Nucleus accumbens (tissue), 56 donors: Measurements from ENCODE around the gene LRP3.
A peak's percentile ranks its signal among the peaks of the same experiment; 100 is the strongest.
"Not testable (repeated sequence)": the region's sequence is repeated elsewhere in the genome, so short reads cannot be mapped to it uniquely, and the experiment has no call there.

ENCODE experiments used
- DNase-seq, 56 donors: peaks; one replicate each; lab custom pipeline; 2025; lab: John Stamatoyannopoulos, UW

The LRP3 gene

DNA sequence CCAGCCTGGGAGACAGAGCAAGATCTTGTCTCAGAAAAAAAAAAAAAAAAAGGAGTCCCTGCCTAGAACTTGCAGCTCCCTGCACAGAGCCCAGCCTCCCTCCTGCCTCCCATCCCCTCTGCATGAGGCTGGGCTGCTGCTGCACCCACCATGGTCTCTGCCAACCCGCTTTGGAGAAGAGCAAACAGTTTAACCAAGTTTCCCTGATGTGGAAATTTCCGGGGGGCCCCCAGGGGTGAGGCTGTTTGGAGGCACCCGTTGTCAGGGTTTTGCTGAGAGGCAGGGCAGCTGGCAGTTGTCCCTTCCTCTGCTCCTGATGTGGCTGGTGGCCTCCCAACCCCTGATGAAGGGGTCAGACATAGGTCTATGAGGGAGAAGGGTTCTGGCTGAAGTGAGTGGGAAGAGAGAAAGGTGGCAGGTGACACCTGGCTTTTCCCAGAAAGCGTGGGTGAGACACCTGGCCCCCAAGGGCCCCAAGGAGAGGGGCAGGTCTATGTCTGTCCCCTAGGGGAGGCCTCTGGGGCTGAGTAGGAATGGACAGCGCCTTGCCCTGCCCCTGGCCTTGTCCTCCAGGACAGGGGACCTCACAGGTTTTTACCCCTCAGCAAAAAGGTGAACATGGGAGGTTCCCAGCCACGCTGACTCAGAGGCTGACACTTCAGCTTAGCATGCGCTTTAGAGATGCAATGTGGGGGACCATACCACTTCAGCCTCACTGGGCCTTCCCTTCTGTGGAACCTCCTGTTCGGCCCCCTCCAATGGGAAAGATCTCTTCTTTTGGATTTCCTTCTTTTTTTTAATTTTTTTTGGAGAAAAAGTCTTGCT is 5.5 kb downstream of the LRP3 start:
- DNase-seq, result no peak

DNA sequence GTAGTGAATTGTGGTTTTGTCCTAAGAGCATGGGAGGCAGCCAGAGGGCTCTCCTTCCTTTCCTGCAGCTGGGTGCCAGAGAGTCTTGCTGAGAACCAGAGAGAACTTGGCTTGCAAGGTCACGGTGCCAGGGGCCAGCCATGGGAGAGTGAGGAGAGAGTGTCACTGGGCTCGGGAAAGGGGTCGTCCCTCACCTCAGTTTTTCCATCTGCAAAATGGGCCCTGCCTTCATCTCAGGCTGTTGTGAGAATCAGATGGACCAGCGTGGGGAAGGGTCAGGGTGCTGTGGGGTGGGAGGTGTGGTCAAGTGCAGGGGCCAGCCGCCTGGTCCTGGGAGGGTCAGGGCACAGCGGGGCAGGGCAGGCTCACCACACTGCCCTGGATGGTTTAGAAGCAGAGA is 7.3 kb downstream of the LRP3 start:
- DNase-seq, result no peak

DNA sequence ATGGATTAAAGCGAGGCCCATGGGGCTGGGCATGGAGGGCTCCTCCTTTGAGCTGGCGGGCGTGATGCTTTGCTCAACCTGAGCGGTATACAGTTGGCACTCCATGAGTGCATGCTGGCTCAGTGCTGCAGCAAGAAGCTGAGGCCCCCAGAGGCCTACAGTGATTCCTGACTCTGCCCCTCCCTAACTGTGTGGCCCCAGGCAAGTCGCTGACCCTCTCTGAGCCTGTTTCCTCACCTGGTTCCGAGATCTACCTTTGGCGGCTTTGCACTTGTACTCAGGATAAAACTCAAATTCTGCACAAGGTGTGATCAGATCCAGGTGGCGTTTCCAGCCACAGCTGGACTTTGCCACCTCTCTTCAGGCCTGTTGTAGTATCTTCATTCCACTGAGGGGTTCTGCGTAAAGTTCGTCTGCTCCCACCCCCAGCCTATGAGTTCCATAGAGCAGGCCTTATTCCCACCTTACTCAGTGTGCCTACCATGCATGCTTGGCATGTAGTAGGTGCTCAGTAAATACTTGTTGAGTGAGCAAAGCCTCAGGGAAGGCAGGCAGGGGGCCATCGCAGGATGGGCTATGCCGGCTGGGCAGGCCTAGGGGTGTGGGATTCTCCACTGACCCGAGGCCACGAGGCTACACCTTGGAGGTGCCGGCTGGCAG is 7.9 kb downstream of the LRP3 start:
- DNase-seq, result no peak

DNA sequence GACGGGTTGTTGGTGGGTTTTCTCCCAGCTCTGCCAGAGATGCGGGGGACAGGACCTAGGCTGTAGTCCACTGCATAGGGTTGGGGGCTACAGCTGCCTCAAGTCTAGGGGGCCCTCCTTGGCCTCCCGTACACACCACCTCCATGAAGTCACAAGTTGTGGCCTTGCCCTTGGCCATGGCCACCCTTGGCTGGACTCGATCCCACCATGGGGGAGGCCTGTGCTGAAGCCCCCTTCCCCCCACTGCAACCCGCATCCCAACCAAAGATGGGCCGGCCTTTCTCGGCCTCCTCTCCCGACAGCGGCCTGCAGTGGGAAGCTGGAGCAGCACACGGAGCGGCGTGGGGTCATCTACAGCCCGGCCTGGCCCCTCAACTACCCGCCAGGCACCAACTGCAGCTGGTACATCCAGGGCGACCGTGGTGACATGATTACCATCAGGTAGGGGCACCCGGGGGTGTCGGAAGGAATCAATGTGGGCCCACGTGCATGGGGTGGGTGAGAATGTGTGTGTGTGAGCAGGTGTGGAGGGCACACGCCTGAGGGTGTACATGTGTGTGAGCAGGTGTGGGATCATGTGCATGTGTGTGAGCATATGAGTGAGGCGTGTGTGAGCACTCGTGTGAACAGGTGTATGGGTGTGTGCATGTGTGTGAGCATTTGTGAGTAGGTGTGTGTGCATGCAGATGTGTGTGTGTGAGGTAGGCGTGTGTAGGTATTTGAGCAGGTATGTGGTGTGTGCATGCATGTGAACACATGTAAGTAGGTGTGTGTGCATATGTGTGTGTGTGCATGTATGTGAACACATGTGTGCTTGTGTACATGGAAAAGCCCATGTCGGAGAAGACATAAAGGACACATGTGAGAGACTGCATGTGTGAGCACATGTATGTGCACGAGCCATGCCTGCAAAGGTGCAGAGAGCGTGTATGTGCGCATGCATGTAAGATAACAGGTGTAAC is 8.7 kb downstream of the LRP3 start:
- no peak for DNase-seq

DNA sequence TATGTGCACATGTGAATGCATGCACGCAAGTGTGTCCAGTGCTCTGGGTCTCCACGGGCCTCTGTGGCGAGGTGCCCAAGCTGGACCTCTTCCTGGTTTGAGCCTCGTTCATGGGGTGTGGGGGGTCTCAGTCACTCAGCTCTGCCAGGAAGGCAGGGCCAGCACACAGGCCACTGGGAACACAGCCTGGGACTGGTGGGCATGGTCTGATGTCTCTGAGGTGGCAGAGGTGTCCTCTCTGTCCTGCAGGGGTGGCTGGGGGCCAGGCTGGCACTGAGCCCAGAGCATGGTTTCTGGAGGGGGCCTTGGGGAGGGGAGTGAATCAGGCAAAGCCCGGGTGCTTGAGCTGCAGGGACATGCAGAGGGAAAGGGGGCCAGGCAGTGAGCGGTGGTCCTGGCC is 9.4 kb downstream of the LRP3 start:
- no peak for DNase-seq

DNA sequence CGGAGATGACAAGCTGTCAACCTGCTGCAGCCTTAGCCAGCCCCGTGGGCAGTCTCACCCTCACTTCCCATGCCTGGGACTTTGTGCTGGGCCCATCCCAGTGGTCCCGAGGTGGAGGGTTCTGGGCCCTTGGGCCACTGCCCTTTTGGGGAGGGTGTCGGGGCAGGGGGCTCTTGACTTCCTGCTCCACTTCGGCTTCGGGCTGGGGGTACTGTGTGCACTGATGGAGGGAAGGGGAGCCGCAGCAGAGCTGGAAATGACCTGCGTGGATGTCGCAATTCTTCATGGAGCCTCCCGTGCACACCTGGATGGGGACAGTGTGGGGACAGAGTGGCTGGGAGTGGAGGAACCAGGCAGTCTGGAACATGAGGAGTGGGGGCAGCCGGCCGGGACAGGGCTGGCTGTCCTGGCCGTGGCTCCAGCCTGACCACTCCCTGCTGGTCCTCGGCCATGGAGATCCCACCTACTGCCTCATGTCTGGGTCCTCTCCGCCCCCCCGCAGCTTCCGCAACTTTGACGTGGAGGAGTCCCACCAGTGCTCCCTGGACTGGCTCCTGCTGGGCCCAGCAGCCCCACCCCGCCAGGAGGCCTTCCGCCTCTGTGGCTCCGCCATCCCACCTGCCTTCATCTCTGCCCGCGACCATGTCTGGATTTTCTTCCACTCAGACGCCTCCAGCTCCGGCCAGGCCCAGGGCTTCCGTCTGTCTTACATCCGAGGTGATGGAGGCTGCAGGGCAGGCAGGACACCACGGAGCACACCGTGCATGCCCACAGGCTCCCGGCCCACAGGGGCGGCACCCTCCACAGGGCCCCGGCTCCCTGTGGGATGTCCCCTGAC is 10.2 kb downstream of the LRP3 start:
- no peak for DNase-seq

DNA sequence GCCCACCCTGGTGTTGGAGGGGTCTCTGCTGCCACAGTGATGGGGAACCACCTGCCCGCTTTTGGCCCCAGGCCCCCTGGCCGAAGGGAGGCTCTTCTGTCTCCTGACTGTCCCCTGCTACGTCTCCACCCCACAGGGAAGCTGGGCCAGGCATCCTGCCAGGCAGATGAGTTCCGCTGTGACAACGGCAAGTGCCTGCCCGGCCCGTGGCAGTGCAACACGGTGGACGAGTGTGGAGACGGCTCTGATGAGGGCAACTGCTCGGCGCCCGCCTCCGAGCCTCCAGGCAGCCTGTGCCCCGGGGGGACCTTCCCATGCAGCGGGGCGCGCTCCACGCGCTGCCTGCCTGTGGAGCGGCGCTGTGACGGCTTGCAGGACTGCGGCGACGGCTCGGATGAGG is 11.0 kb downstream of the LRP3 start:
- DNase-seq, result no peak

DNA sequence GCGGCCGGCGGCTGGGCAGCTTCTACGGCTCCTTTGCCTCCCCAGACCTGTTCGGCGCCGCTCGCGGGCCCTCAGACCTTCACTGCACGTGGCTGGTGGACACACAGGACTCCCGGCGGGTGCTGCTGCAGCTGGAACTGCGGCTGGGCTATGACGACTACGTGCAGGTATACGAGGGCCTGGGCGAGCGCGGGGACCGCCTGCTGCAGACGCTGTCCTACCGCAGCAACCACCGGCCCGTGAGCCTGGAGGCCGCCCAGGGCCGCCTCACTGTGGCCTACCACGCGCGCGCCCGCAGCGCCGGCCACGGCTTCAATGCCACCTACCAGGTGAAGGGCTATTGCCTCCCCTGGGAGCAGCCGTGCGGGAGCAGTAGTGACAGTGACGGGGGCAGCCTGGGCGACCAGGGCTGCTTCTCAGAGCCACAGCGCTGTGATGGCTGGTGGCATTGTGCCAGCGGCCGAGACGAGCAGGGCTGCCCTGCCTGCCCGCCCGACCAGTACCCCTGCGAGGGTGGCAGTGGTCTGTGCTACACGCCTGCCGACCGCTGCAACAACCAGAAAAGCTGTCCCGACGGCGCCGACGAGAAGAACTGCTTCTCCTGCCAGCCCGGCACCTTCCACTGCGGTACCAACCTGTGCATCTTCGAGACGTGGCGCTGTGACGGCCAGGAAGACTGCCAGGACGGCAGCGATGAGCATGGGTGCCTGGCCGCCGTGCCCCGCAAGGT is 11.6 kb downstream of the LRP3 start:
- no peak for DNase-seq

DNA sequence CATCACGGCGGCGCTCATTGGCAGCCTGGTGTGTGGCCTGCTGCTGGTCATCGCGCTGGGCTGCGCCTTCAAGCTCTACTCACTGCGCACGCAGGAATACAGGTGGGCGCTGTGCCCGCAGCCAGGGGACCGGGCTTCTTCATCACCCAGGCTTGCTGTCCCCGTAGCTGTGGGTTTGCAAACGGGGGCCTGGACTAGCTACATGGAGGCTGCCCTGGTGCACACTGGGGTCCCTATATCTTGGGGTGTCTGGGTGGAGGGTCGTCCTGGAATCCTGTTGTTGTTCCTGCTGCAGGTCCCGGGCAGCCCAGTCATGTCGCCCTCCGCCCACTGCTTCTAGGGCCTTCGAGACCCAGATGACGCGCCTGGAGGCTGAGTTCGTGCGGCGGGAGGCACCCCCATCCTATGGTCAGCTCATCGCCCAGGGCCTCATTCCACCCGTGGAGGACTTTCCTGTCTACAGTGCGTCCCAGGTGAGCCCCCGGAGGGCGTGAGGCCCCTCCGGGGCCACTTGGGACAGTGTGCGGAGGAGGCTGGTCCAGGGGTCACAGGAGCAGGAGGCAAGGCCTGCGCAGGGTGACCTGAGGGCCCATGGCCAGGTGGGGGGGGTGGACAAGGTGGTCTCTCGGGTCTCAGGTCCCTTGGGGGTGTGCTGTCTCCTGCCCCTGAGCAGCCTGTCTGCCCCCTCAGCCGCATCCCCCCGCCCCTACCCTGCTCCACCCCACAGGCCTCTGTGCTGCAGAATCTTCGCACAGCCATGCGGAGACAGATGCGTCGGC is 12.3 kb downstream of the LRP3 start:
- no peak for DNase-seq

DNA sequence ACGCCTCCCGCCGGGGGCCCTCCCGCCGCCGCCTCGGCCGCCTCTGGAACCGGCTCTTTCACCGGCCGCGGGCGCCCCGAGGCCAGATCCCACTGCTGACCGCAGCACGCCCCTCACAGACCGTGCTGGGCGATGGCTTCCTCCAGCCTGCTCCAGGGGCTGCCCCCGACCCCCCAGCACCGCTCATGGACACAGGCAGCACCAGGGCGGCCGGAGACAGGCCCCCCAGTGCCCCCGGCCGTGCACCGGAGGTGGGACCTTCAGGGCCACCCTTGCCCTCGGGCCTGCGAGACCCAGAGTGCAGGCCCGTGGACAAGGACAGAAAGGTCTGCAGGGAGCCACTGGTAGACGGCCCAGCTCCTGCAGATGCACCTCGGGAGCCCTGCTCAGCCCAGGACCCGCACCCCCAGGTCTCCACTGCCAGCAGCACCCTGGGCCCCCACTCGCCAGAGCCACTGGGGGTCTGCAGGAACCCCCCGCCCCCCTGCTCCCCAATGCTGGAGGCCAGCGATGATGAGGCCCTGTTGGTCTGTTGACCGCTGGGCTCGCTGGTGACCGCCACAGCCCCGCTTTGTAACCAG is 13.0 kb downstream of the LRP3 start:
- DNase-seq, result no peak

DNA sequence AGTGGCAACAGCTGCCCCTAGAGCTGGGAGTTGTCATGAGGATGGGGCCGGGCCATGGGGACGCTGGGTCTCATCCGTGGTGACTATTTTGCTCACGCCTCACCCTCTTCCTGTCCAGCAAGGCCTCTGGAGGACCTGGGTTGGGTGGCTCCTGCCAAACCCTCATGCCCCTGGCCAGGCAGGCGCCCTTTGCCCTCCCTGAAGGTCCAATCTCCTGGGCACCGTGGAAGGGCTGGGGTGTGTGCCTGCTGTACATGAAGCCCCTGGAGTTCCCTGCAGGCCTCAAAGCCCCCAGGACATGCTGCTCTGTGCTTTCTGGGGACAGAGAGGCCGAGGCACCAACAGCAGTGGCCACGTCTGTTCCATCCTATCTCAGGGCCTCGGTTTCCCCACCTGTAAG is 13.8 kb downstream of the LRP3 start:
- no peak for DNase-seq

DNA sequence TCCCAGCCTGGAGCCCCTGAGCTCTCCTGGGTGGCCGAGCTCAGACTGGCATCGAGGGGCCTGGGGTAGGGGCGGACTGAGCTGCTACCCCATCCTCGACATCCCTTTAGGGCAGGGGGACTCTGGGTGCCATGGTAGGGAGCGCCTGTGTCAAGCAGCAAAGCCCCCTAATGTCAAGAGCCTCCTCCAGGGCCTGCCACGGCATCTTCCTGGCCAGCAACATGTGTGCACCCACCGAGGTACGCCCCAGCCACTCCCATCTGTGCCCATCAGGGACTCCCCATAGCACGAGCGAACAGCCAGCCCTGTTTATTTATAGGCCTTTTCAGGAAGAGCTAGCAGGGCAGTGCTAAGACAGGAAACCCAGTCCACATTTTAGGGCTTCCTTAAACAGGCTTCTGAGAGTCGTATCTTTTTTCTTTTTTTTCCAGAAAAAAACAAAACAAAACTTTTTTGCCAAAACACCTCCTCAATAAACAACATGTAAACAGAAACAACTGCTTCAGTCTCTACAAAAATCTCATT is 14.3 kb downstream of the LRP3 start:
- no peak for DNase-seq

DNA sequence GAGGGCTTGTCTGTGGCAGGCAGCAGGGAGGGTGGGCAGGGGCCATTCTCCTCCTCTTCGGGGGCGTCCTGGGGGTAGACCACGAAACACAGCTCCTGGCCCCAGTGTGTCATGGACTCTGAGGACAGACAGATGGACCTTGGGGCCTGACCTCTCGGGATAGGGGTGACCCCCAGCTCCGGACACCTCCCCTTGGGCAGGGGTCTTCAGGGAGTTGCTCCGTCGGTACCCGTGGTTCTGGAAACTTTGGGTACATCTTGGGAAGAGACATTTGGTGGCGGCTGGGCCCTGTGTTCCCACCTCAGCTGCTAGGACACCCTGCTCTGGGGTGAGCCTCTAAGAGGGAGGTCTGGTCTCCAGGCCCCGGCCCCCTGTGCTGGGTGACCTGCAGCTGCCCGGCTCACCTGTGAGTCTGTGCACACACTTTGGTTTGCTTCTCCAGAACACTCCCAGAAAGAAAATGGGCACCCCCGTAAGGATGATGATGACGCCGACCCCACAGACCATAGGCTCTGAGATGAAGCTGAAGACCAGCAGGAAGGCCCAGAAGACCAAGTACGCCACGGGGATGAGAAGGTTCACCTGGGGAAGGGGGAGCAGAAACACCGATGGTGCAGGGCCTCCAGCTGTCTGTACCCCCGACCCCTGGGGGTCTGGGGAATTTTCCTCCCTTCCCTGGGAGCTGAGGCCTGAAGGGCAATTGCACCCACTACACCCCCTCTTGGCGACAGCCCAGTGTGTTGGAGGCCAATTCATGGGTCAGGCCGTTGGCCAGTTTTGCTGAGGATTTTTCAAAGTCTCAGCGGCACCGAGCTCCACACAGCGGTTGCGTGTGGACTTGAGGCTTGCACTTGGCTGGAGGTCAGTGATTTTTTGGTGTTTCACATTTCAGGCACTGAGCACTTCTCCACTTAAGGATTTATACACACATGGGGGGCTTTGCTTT is 15.0 kb downstream of the LRP3 start:
- DNase-seq, result peak in 7 of 56 donors; percentile 18 to 65 (median 27)

DNA sequence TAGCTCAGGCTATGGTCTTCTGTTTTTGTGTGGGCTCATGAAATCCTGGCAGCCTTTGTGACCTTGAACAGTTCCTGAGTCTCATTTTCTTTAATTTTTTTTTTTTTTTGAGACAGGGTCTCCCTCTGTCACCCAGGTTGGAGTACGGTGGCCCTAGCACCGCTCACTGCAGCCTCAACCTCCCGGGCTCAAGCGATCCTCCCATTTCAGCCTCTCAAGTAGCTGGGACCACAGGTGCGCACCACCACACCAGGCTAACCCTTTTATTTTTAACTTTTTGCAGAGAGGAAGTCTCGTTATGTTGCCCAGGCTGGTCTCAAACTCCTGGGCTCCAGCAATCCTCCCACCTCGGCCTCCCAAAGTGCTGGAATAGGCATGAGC is 15.7 kb downstream of the LRP3 start:
- DNase-seq, result not testable (repeated sequence)

DNA sequence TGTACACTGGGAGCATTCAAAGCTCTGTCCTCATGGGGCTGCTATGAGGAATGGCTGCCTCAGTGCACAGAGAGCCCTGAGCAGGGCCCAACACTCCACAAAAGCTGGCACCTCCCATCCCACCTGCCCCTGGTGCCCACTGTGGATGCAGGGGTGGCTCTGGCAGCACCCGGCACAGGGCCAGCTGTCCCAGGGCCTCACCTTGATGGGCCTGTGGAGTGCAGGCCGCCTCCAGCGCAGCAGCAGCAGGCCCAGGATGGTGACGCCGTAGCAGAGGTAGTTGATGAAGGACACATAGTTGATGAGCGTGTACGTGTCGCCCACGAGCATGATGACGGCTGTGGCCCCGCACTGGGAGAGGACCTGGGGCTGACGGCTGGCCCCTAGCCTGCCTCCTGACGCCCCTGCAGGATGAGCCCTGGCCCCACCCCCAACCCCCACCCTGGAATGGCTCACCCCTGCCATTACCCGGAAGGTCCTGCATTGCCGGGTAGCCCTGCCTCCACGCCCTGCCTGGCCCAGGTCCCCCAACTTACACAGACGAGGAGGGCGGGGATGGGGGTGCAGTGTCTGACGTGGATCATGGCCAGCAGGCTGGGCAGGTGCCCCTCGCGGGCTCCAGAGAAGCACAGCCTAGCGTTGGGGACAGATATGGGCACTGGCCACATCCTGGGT is 16.3 kb downstream of the LRP3 start:
- no peak for DNase-seq

DNA sequence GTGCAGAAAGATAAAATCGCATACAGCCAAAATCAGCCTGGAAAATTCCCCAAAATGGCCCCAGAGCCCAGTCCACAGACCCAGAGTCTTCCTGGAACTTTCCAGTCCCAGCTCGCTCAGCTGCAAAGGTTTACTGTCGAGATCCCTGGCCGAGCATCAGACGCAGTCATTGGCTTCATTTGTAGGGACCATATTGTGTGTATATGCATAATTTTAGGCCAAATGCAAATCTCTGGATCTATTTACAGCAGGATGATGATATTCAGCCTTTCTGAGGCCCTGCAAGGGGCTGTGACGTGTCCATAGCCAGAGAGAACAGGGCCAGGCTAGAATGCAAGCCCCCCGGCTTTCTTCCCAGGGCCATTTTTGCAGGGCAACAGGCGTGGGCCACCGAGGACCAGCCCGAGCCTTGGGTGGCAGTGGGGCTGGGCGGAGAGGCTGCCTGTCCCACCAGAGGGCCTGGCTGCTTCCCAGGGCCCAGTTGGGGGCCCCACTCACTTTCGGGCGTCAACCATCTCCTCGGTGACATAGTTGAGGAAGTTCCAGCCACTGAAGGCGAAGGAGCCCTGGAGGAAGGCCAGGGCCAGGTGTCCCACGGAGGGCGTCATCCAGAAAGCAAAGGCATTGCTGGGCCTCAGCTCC is 17.8 kb downstream of the LRP3 start:
- DNase-seq, result no peak
